ENCODE data around the gene DEK. TPM values are rescaled to one million over a fixed set of nuclear protein-coding genes. Genes with fewer than 3 reads are reported as not detected.

The DEK gene
- polyA plus RNA-seq, 2 of the 4 experiments (the other 2 are of a cell fraction): 96.4 to 146 TPM

DNA sequence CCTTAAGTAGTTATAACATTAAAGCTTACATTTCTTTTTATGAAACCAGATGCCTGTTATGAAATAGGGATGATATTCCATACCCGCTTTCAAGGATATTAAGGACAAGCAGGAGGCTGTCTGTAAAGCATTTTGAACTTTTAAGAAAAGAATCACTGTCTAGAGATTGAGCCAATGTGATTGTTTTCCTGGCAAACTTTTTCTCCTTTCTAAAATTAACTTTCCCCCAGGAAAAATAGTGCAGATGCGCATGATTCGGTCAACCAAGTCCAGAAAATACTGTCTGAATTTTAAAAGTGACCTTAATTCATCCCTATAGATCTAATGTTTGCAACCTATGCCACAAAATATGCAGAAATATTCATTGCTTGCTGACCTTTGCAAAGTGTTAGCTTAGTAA is 15.1 kb upstream of the DEK start (continued):
- TF ChIP-seq FOSL2 (IDR thresholded peaks at IDR 0.05) (no peak), FOSL2 (CRISPR knock-in tag; IDR thresholded peaks at IDR 0.05) (no peak)

DNA sequence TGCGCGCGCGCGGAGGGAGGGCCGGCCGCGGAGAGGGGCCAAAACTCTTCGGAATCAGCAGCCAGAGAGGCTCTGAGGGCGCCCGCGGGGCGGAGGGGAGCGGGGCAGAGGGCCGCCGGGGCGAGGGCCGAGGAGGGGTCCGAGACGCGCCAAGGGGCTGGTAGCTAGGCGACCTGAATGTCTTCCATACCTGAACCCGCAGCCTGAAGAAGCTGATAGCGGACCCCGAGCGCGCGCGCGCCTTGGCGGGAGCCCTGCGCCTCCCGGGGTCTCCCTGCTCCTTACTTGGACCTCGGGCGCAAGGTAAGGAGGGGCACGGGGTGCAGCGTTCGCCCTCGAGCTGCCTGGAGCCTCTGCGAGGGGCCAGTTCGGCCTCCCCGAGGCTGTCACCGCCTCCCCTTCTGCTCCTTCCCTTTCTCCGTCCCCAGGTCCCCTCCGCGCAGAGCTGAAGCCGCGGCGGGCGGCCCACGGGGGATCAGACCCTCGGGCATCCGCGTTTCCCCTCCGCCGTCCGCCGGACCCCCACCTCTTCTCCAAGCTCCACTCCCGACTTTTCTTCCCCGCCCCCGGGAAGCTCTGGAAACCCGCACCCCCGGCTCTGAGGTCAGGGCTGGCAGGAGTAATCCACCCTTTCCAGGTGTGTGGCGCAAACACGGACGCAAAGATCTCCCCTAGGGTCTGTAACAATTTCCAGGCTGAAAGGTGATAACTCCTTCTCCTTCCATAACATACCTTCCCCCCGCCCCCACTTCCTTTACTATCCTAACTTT is 13.1 kb upstream of the DEK start:
- no peaks in the 10 kb centered on the region for H3K9me3 ChIP-seq
- no peak for FAIRE-seq
- CTCF ChIA-PET: no interaction called here
- 40% methylated on average over 4 of the region's 67 CpGs for WGBS (ENCODE audit: missing lambda C conversion rate)
- TF ChIP-seq TP53 (CRISPR knock-in tag; IDR thresholded peaks at IDR 0.05) (no peak), KDM1A (IDR thresholded peaks at IDR 0.05; ENCODE audit: low read depth) (no peak)
- TF ChIP-seq, protein P1, sequence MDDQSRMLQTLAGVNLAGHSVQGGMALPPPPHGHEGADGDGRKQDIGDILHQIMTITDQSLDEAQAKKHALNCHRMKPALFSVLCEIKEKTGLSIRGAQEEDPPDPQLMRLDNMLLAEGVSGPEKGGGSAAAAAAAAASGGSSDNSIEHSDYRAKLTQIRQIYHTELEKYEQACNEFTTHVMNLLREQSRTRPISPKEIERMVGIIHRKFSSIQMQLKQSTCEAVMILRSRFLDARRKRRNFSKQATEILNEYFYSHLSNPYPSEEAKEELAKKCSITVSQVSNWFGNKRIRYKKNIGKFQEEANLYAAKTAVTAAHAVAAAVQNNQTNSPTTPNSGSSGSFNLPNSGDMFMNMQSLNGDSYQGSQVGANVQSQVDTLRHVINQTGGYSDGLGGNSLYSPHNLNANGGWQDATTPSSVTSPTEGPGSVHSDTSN (IDR thresholded peaks at IDR 0.05): no peak
- TF ChIP-seq, protein P2, sequence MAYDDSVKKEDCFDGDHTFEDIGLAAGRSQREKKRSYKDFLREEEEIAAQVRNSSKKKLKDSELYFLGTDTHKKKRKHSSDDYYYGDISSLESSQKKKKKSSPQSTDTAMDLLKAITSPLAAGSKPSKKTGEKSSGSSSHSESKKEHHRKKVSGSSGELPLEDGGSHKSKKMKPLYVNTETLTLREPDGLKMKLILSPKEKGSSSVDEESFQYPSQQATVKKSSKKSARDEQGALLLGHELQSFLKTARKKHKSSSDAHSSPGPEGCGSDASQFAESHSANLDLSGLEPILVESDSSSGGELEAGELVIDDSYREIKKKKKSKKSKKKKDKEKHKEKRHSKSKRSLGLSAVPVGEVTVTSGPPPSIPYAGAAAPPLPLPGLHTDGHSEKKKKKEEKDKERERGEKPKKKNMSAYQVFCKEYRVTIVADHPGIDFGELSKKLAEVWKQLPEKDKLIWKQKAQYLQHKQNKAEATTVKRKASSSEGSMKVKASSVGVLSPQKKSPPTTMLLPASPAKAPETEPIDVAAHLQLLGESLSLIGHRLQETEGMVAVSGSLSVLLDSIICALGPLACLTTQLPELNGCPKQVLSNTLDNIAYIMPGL (CRISPR knock-in tag; IDR thresholded peaks at IDR 0.05; ENCODE audit: borderline replicate concordance): no peak
- peak overlapping the region; percentile 89 for H3K4me2 ChIP-seq
- H3K27ac ChIP-seq: peak overlapping the region in 1 of 2 experiments; percentile 58; a peak in 3 of 6 replicates
- no peak for DNase-seq (ENCODE audit: low read depth in 1 of 2, low spot score in 1 of 2)
- peak; percentile 68 to 79; a peak in 4 of 6 replicates for ATAC-seq
- peak overlapping the region; percentile 43 for H3K4me3 ChIP-seq
- POLR2A ChIA-PET: no interaction called here
- no peaks in the 10 kb centered on the region for H3K4me1 ChIP-seq

DNA sequence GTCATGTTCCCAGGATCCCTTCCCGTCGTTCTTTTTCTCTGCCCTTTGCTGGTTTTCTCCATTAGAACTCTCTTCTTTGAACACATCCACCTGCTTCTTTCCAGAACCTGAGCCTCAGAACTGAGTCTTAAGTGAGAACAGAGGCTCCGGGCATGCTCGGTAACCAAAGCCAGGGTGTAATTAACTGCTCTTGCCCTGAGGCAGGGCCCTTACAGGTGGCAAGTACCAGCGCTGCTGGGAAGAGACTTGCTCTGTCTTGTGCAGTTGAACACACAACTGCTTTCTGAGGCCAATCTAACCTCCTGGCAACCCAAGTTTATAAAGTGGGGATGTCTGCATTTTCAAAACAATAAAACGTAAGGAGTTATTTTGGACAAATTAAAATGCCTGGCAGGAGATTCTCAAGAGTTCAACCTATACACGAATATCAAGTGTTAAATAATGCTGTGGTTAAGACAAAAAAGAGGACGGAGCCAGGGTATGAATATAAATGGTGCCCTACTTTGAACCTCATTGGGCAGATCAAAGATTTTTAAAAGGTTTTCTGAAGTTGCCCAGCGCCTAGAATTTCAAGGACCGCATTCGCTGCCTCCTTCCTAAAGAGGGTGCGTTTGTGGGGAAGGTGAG is 12.4 kb upstream of the DEK start:
- POLR2A ChIA-PET: no interaction called here
- 65% methylated on average over 8 of the region's 12 CpGs for WGBS (ENCODE audit: missing lambda C conversion rate)
- peak overlapping the region; percentile 89 for H3K4me2 ChIP-seq
- H3K9me3 ChIP-seq: no peaks in the 10 kb centered on the region
- H3K4me1 ChIP-seq: no peaks in the 10 kb centered on the region
- H3K27ac ChIP-seq: peak overlapping the region in 1 of 2 experiments; percentile 58; a peak in 2 of 6 replicates
- no peak for ATAC-seq
- CTCF ChIA-PET: no interaction called here
- TF ChIP-seq, protein P3, sequence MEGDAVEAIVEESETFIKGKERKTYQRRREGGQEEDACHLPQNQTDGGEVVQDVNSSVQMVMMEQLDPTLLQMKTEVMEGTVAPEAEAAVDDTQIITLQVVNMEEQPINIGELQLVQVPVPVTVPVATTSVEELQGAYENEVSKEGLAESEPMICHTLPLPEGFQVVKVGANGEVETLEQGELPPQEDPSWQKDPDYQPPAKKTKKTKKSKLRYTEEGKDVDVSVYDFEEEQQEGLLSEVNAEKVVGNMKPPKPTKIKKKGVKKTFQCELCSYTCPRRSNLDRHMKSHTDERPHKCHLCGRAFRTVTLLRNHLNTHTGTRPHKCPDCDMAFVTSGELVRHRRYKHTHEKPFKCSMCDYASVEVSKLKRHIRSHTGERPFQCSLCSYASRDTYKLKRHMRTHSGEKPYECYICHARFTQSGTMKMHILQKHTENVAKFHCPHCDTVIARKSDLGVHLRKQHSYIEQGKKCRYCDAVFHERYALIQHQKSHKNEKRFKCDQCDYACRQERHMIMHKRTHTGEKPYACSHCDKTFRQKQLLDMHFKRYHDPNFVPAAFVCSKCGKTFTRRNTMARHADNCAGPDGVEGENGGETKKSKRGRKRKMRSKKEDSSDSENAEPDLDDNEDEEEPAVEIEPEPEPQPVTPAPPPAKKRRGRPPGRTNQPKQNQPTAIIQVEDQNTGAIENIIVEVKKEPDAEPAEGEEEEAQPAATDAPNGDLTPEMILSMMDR (IDR thresholded peaks at IDR 0.05): no peak
- TF ChIP-seq EHF (CRISPR knock-in tag; IDR thresholded peaks at IDR 0.05) (no peak), KDM5A (IDR thresholded peaks at IDR 0.05) (no peak), HDAC2 (IDR thresholded peaks at IDR 0.05) (no peak), RFX5 (IDR thresholded peaks at IDR 0.05) (no peak)
- TF ChIP-seq, protein P4, sequence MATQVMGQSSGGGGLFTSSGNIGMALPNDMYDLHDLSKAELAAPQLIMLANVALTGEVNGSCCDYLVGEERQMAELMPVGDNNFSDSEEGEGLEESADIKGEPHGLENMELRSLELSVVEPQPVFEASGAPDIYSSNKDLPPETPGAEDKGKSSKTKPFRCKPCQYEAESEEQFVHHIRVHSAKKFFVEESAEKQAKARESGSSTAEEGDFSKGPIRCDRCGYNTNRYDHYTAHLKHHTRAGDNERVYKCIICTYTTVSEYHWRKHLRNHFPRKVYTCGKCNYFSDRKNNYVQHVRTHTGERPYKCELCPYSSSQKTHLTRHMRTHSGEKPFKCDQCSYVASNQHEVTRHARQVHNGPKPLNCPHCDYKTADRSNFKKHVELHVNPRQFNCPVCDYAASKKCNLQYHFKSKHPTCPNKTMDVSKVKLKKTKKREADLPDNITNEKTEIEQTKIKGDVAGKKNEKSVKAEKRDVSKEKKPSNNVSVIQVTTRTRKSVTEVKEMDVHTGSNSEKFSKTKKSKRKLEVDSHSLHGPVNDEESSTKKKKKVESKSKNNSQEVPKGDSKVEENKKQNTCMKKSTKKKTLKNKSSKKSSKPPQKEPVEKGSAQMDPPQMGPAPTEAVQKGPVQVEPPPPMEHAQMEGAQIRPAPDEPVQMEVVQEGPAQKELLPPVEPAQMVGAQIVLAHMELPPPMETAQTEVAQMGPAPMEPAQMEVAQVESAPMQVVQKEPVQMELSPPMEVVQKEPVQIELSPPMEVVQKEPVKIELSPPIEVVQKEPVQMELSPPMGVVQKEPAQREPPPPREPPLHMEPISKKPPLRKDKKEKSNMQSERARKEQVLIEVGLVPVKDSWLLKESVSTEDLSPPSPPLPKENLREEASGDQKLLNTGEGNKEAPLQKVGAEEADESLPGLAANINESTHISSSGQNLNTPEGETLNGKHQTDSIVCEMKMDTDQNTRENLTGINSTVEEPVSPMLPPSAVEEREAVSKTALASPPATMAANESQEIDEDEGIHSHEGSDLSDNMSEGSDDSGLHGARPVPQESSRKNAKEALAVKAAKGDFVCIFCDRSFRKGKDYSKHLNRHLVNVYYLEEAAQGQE (IDR thresholded peaks at IDR 0.05): no peak
- TF ChIP-seq, protein P5, sequence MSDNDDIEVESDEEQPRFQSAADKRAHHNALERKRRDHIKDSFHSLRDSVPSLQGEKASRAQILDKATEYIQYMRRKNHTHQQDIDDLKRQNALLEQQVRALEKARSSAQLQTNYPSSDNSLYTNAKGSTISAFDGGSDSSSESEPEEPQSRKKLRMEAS (IDR thresholded peaks at IDR 0.05): no peak
- no peak for DNase-seq (ENCODE audit: low read depth in 1 of 2, low spot score in 1 of 2)
- peak overlapping the region; percentile 43 for H3K4me3 ChIP-seq
- no peak for FAIRE-seq

Data from A549 (cell line).